K562 (cell line): ENCODE results near the gene WFDC6. TPM values are rescaled to one million over a fixed set of nuclear protein-coding genes. Genes with fewer than 3 reads are reported as not detected.

Experiments used
- ATAC-seq: fragments of 200-7000 bp; cut with Tn5 transposase; 3 replicates; pipeline ENCODE4 v1.9.1; 2020; ENCODE audit warnings: moderate library complexity
- BruUV-seq: library from RNA; stranded (reverse); fragments of 400-500 nt; replicated peaks from 2 replicates; lab custom pipeline; 2021; lab: Mats Ljungman, UMichigan
- CTCF ChIA-PET: fragments of 300-600 bp; formaldehyde crosslinking; extraction: SDS; loops from one replicate; lab custom pipeline; 2021; ENCODE audit warnings: low intra/inter-chr PET ratio; lab: Yijun Ruan, JAX
- POLR2A ChIA-PET: fragments of 300-600, 350-650 bp; sonication (Branson Sonifier 250); formaldehyde crosslinking; extraction: SDS; loops from one replicate; lab custom pipeline; 2021; ENCODE audit warnings: antibody characterized with exemption, inconsistent platforms; lab: Yijun Ruan, JAX
- DNase-seq, 4 experiments: peaks; one replicate each; pipeline versions ENCODE4 v3.0.0 to v3.0.0-alpha.2; 2011 to 2018; ENCODE audit warnings: low spot score in 3 of 4, mixed read lengths in 3 of 4; ENCODE audit errors: extremely low read depth in 1 of 4
- FAIRE-seq: peaks from 2 replicates; lab custom pipeline; 2011; peaks lifted over from hg19 to GRCh38; lab: Jason Lieb, UNC
- H2AFZ ChIP-seq: 2 replicates; pipeline ENCODE4 v1.6.0; 2011; ENCODE audit warnings: low read depth, low read length, control low read depth, inconsistent platforms
- H3K27ac ChIP-seq: fragments of 200-600 bp; 3 replicates; pipeline ENCODE4 v1.8.0; 2011; ENCODE audit warnings: low read depth, mild to moderate bottlenecking, control low read depth, inconsistent platforms, low read length, moderate library complexity, mixed read lengths; ENCODE audit errors: extremely low read depth
- H3K27me3 ChIP-seq, 2 experiments: fragments of 300-600 bp in 1 of 2; 2 replicates in 1 of 2; 3 replicates in 1 of 2; pipeline versions ENCODE4 v1.6.0 to v1.8.0; 2011; ENCODE audit warnings: inconsistent platforms in 2 of 2, low read length in 2 of 2, mild to moderate bottlenecking in 1 of 2, mixed read lengths in 1 of 2, moderate library complexity in 1 of 2; ENCODE audit not compliant: control insufficient read depth in 2 of 2, insufficient read depth in 2 of 2
- H3K36me3 ChIP-seq: fragments of 300-600 bp; 3 replicates; pipeline ENCODE4 v1.8.0; 2011; ENCODE audit warnings: mild to moderate bottlenecking, low read length, inconsistent platforms; ENCODE audit not compliant: control insufficient read depth, insufficient read depth
- H3K4me1 ChIP-seq, 2 experiments: fragments of 200-600 bp in 1 of 2; replicated peaks in 1 of 2; 2 replicates in 1 of 2; 3 replicates in 1 of 2; pipeline versions ENCODE4 v1.5.1 to v1.8.0; 2011; ENCODE audit warnings: inconsistent platforms in 2 of 2, low read length in 2 of 2, mild to moderate bottlenecking in 1 of 2, mixed read lengths in 1 of 2, moderate library complexity in 1 of 2; ENCODE audit not compliant: control insufficient read depth in 2 of 2, insufficient read depth in 2 of 2
- H3K4me2 ChIP-seq: 2 replicates; pipeline ENCODE4 v1.6.1; 2011; ENCODE audit warnings: low read length, control low read depth, inconsistent platforms, mixed read lengths; ENCODE audit not compliant: insufficient read depth
- H3K4me3 ChIP-seq: fragments of 200-600 bp; sonication (generic), shearing (Covaris generic); 2 replicates; pipeline ENCODE4 v1.5.1; 2016; ENCODE audit warnings: control low read depth, inconsistent platforms
- H3K79me2 ChIP-seq: fragments of 200-600 bp; 3 replicates; pipeline ENCODE4 v1.8.0; 2011; ENCODE audit warnings: low read length, inconsistent platforms; ENCODE audit not compliant: control insufficient read depth, insufficient read depth
- H3K9ac ChIP-seq, 2 experiments: 2 replicates each; pipeline versions ENCODE4 v1.6.0 to v1.6.1; 2011; ENCODE audit warnings: low read depth in 2 of 2, low read length in 2 of 2, control low read depth in 1 of 2, inconsistent platforms in 1 of 2, mild to moderate bottlenecking in 1 of 2, mixed read lengths in 1 of 2; ENCODE audit not compliant: insufficient read depth in 1 of 2
- H3K9me1 ChIP-seq: one replicate; pipeline ENCODE4 v1.6.0; 2011; ENCODE audit warnings: inconsistent platforms, mild to moderate bottlenecking, low read length, moderate library complexity; ENCODE audit not compliant: control insufficient read depth, insufficient read depth
- H3K9me3 ChIP-seq: replicated peaks from 2 replicates; pipeline ENCODE4 v1.5.1; 2011; ENCODE audit warnings: low read depth, low read length, inconsistent platforms; ENCODE audit not compliant: control insufficient read depth, insufficient read depth
- H4K20me1 ChIP-seq: replicated peaks from 2 replicates; pipeline ENCODE4 v1.6.1; 2011; ENCODE audit warnings: low read length, inconsistent platforms, mixed read lengths; ENCODE audit not compliant: control insufficient read depth, insufficient read depth
- RREB1 ChIP-seq: fragments of 250-450 bp; sonication (Bioruptor Pico); IDR thresholded peaks from 2 replicates; pipeline ENCODE4 v1.4.0; 2020
- SNIP1 ChIP-seq: fragments of 450-650 bp; IDR thresholded peaks from 2 replicates; pipeline ENCODE4 v1.7.1; 2017; ENCODE audit warnings: low read depth, mild to moderate bottlenecking
- ZNF589 ChIP-seq: fragments of 200-800 bp; sonication (Bioruptor generic); IDR thresholded peaks from 2 replicates; pipeline ENCODE4 v1.6.1; 2016; ENCODE audit warnings: low read depth, missing genetic modification characterization, missing compliant biosample characterization
- WGBS: fragments of 100-300 bp; shearing (Covaris generic); methylation state at CpG from one replicate; pipeline ENCODE4 v1.1.6; 2016; ENCODE audit warnings: low coverage, mixed read lengths; ENCODE audit not compliant: insufficient coverage; ENCODE audit errors: missing lambda C conversion rate; 5-methylcytosine and 5-hydroxymethylcytosine counted together
- in situ Hi-C: fragments of 300-500 bp; cut with MboI; formaldehyde crosslinking; loops from 4 replicates; pipeline ENCODE4 v1.15.0; 2018; ENCODE audit warnings: inconsistent platforms, mixed read lengths
- intact Hi-C: fragments of 100-400 bp; cut with micrococcal nuclease; formaldehyde crosslinking; loops from 2 replicates; pipeline ENCODE4 v1.14.2; 2022
- polyA plus RNA-seq, 8 experiments: library from polyadenylated mRNA; depleted of rRNA in 4 of 8; stranded (reverse) in 5 of 8; unstranded in 3 of 8; fragments of >200 nt; fragmentation: Nextera tagmentation in 2 of 8; fragmentation: Illumina TruSeq in 1 of 8; extraction: Ambion mirVana in 2 of 8; extraction: Trizol in 1 of 8; gene quantifications; 2 replicates each; pipeline versions ENCODE4 v1.2.1 to v1.2.3, GENCODE V29; 2011 to 2014; ENCODE audit warnings: inconsistent platforms in 1 of 8, missing spikeins in 1 of 8
- total RNA-seq, 7 experiments: library from RNA; depleted of rRNA in 6 of 7; stranded (reverse); fragments of >200 nt in 6 of 7; fragmentation: Illumina TruSeq in 2 of 7; extraction: Trizol in 2 of 7; gene quantifications; 2 replicates each; pipeline versions ENCODE4 v1.2.1 to v1.2.3, GENCODE V29; 2011 to 2021; ENCODE audit warnings: low replicate concordance in 1 of 7

WFDC6 gene
- total and polyA plus RNA-seq, 9 of the 15 experiments (the other 6 are each of a cell fraction or from before 2014, with no cell fraction given): not detected

- TF ChIP-seq RREB1 (CRISPR knock-in tag): no peak
Measured at GRCh38 chr20:45510242-45510862, 28.9 kb downstream of the WFDC6 start (continued).

GRCh38 chr20:45509091-45509490, 30.2 kb downstream of the WFDC6 start:
- Histone ChIP-seq H3K9me3 (no peaks in the 10 kb centered on the region), H3K9me1 (no peaks in the 10 kb centered on the region), H3K36me3 (no peaks in the 10 kb centered on the region), H4K20me1 (no peaks in the 10 kb centered on the region), H2AFZ (no peak overlapping the region), H3K27ac (no peak overlapping the region), H3K79me2 (no peaks in the 10 kb centered on the region), H3K4me3 (no peak overlapping the region), H3K4me2 (no peak overlapping the region), H3K27me3 (peaks cover 0 to 3% of the 10 kb centered on the region in 2 experiments; a peak in 1 of 5 replicates), H3K4me1 (peaks cover 0 to 7% of the 10 kb centered on the region in 2 experiments; a peak in 3 of 5 replicates), H3K9ac (no peak overlapping the region)
- intact Hi-C loops: no loop called here
- WGBS: 19% methylated on average over 4 of the region's 4 CpGs
- BruUV-seq: no TSS peak
- FAIRE-seq (no peak), DNase-seq (no peak), ATAC-seq (no peak)
- ChIA-PET CTCF (no interaction called here), POLR2A (interaction anchor here (0.9 kb wide), 1 partner anchor 9 kb away, joined by 3 read pairs; no protein-coding TSS in a partner anchor)
- in situ Hi-C loops: no loop called here
- no peak for TF ChIP-seq SNIP1
- peak; percentile 51; the same call in 1 of the 2 replicates for TF ChIP-seq ZNF589 (CRISPR knock-in tag)
